Suppressor macrophage treated with lipopolysaccharide for 4 hours (primary cell): ENCODE measurements around the gene LRRC37A3.
"Not testable (repeated sequence)": the region's sequence is repeated elsewhere in the genome, so short reads cannot be mapped to it uniquely, and the experiment has no call there.

Experiments
- DNase-seq: peaks from one replicate; pipeline ENCODE4 v3.0.0-alpha.2; 2020

Gene LRRC37A3

DNA sequence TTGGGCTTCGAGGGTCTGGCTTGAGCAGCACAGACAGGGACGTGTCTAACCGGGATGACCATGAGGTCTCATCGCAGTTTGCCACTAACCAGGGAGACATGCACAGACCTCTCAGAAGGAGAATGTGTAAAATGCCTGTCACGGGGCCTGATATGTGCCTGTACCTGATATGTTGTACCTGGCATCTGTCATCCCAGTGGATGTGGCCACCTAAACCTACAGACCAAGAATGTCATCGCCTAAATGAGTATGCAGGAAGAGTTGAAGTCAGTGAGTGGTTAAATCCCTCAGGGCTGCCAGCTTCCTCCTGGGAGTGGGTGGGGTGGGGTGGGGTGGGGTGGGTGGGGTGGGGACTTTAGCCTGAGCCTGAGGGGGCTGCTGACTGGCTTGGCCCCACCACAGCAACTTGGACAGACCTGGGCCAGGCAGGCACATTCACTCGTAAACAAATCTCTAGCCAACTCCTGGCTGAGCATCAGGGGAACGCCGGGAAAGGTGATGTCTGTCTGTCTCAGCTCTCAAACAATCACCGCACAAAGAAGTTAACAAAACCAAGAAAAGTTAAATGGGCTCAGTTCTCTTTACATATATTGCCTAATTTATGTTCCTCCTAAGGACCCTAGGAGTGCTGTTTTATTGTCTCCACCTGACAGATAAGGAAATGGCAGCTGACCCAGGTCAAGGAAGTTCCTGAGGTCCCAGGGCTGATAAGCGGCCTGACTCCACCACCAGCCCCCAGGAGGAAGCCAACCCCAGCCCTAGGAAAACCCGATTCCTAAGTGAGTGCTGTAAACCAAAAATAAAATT, 89.3 kb downstream of the LRRC37A3 start:
- DNase-seq = not testable (repeated sequence)

DNA sequence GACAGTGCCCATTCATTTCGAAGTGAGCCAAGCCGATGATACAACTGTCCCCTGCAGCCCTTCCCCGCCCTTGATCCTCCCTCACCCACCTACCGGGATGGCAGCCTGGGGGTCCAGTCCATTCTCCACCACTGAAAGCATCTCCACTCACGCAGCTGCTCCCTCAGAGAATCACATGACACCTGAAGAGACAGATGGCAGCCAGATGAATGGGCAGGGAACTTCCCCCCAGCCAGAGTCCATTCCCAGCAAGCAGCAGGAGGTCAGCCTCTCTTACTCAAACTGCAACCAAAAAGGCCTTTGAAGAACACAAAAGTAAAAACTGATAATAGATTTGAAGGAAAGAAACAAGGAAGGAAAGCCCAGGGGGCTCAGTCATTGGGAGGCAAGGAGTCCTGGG, 90.2 kb downstream of the LRRC37A3 start:
- not testable (repeated sequence) for DNase-seq

DNA sequence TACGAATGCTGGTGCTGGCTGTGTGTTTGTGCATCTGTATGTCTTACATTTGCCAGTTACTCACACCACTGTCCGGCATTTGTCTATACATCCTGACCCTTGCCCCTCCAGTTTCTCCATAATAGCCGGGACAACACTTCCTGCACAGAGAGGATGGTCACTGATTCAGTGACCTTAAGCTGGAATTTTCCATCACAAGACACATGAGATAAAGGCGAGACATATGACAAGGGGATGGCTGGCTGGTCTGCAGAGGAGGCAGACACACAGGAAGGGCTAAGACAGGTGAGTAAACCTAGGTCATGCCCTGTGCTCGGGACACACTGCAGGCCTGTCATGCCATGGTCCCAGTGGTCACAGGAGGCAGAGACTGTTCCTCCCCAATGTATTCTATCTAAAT, 100.4 kb downstream of the LRRC37A3 start:
- DNase-seq = not testable (repeated sequence)

DNA sequence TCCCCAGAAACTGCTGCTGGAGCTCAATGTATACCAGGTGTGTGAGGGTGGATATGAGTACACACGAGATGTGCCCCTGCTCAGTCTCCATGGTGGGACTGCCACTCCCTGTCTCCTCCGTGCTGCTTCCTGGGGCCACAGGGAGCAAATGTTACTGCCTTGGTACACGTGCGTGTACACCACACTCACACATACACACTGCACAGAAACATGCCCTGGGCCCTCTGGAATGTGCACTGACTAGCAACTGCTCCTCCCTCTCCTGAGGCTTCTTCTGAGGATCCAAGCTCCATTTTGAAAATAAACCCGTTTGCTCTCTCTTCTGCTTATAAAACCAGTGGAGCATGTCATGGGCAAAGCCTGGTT, 103.5 kb downstream of the LRRC37A3 start:
- DNase-seq = not testable (repeated sequence)

DNA sequence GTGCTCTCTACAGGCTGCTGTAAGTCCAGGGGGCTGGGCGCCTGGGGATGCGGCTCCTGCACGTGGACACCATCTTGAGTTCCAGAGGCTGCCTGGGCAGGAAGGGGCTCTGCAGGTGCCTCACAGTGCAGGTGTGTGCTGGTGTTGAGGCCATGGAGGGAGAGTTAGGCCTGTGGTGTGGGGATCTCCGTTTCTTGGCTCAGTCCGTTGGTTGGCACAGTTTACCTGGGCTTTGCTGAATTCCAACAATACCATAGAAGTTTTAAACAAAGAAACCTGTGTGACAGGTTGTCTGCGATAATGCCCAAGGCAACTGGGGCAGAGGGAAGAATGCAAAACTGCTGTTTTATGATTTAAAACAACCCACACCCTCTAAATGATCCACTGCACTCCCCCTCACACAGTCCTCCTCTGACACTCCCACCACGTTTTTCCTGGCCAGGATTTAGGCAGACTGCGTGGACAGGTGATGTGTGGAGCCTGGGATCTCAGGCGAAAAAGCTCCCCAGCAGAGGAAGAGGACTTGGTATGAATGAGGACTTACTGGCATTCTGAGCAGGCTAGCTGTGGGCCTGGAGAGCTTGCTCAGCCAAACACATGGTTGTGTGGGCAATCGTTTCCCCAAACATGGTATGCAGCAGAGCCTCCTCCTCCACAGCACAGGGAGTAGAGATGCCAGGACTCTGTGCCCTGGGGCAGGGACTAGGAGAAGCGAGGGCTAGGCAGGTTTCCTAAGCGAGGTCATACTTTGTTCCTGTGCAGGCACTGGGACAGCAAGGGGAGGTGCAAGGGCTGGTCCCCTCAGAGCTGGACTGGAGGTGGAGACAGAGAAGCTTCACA, 104.1 kb downstream of the LRRC37A3 start:
- DNase-seq = not testable (repeated sequence)

DNA sequence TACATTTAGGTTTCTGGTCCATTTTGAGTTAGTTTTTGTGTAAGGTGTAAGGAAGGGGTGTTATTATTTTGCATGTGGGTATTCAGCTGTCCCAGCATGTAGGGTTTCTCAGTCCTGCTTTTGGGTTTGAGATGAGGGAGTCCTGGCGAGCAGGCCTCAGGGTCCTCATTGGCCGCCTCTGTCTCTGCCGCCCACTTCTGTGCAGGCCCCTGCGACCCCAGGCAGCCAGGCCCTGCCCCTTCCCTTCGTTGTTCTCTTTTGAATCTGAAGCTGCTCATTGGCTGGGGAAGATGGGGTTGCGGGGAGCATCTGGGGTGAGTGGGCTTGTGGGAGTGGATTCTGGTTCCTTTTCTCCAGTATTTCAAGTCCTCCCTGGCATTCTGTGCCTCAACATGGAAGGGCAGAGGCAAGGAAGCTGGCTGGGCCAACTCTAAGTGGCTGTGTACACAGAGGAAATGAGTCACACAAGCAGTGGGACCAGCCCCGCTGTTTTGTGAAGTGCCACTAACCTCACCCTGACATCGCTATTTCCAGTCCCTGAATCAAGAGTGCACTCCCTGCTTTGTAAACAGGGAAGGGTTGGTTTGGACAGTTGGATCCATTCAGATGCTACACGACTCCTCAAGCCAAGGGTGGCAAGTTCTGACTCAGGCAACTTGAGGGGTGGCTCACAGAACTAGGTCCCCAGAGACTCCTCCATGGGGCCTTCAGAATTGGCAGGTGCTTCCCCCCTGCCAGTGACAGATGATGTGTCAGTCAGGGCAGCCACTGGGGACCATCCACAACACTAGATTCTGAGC, 110.9 kb downstream of the LRRC37A3 start:
- peak; percentile 82 for DNase-seq
